A172 (cell line): Measurements from ENCODE around the gene DPP9. TPM values are rescaled to one million over a fixed set of nuclear protein-coding genes. Genes with fewer than 3 reads are reported as not detected.
"Not testable (repeated sequence)": the region's sequence is repeated elsewhere in the genome, so short reads cannot be mapped to it uniquely, and the experiment has no call there.

ENCODE experiments used
- DNase-seq: peaks from one replicate; pipeline ENCODE4 v3.0.0-alpha.2; 2015; ENCODE audit warnings: low spot score
- total RNA-seq: library from RNA; depleted of rRNA; stranded (reverse); fragments of >200 nt; shearing (Covaris generic); gene quantifications from 2 replicates; pipeline ENCODE4 v1.2.3, GENCODE V29; 2014; rRNA removed

Gene DPP9
- 81.8 and 93.3 TPM in 2 replicates for total RNA-seq

GRCh38 chr19:4723595-4724514 is at the start of gene DPP9:
DPP9 (minus strand) TSS chr19:4723842; CDS start chr19:4719906, 3,936 bp downstream.
- peak; percentile 98 for DNase-seq

GRCh38 chr19:4773047-4773640 is 49.5 kb upstream of the DPP9 start:
- DNase-seq, result peak; percentile 35

- DNase-seq, result no peak
These were observed 48.9 kb upstream of the DPP9 start for GRCh38 chr19:4772566-4772965.

GRCh38 chr19:4768934-4769777 is 45.5 kb upstream of the DPP9 start:
- DNase-seq, result peak; percentile 82

- DNase-seq, result no peak
These were observed 40.7 kb upstream of the DPP9 start for GRCh38 chr19:4764393-4764660.

- DNase-seq, result no peak
These were observed 39.4 kb upstream of the DPP9 start for GRCh38 chr19:4763021-4763420.

- no peak for DNase-seq
These were observed 36.6 kb upstream of the DPP9 start for GRCh38 chr19:4760285-4760650.

GRCh38 chr19:4759388-4760284 is 36.0 kb upstream of the DPP9 start:
- DNase-seq, result peak; percentile 71

- DNase-seq, result no peak
These were observed 35.0 kb upstream of the DPP9 start for GRCh38 chr19:4758659-4759058.

- no peak for DNase-seq
These were observed 34.4 kb upstream of the DPP9 start for GRCh38 chr19:4758082-4758481.

- DNase-seq, result no peak
These were observed 31.8 kb upstream of the DPP9 start for GRCh38 chr19:4755459-4755858.

GRCh38 chr19:4754248-4754647 is 30.6 kb upstream of the DPP9 start:
- no peak for DNase-seq

- no peak for DNase-seq
These were observed 26.4 kb upstream of the DPP9 start for GRCh38 chr19:4749870-4750590.

- no peak for DNase-seq
These were observed 24.9 kb upstream of the DPP9 start for GRCh38 chr19:4748589-4748988.

- no peak for DNase-seq
These were observed 24.5 kb upstream of the DPP9 start for GRCh38 chr19:4748185-4748584.

- no peak for DNase-seq
These were observed 22.3 kb upstream of the DPP9 start for GRCh38 chr19:4745986-4746385.

- not testable (repeated sequence) for DNase-seq
These were observed 21.5 kb upstream of the DPP9 start for GRCh38 chr19:4745175-4745574.

- peak; percentile 89 for DNase-seq
These were observed 21.0 kb upstream of the DPP9 start for GRCh38 chr19:4744451-4745174.

- DNase-seq, result no peak
These were observed 19.3 kb upstream of the DPP9 start for GRCh38 chr19:4742723-4743646.
